WERI-Rb-1 (cell line): Measurements from ENCODE around the gene DTD1.
A peak's percentile ranks its signal among the peaks of the same experiment; 100 is the strongest.

Experiments
- DNase-seq: peaks from one replicate; pipeline ENCODE4 v3.0.0-alpha.2; 2020
- H3K27ac ChIP-seq: fragments of 250-450 bp; sonication (Bioruptor Pico); 2 replicates; pipeline ENCODE4 v1.5.1; 2020; ENCODE audit warnings: mild to moderate bottlenecking, moderate library complexity
- H3K27me3 ChIP-seq: fragments of 250-450 bp; sonication (Bioruptor Pico); 2 replicates; pipeline ENCODE4 v1.5.1; 2021; ENCODE audit warnings: mild to moderate bottlenecking, low read depth, moderate library complexity; ENCODE audit not compliant: insufficient read depth, severe bottlenecking
- H3K36me3 ChIP-seq: fragments of 250-450 bp; sonication (Bioruptor Pico); 2 replicates; pipeline ENCODE4 v1.5.1; 2020; ENCODE audit warnings: mild to moderate bottlenecking, moderate library complexity
- H3K4me3 ChIP-seq: 2 replicates; pipeline ENCODE4 v1.5.1; 2011; ENCODE audit warnings: low read depth, mild to moderate bottlenecking, control low read depth, low read length
- H3K9me3 ChIP-seq: fragments of 250-450 bp; sonication (Bioruptor Pico); 2 replicates; pipeline ENCODE4 v1.5.1; 2021; ENCODE audit warnings: mild to moderate bottlenecking, moderate library complexity; ENCODE audit not compliant: severe bottlenecking
- CTCF ChIP-seq: IDR thresholded peaks from 2 replicates; pipeline ENCODE4 v1.5.1; 2011; ENCODE audit warnings: low read depth, mild to moderate bottlenecking, control low read depth, inconsistent platforms, low read length

Gene DTD1

GRCh38 chr20:18621004-18621403 is 33.1 kb downstream of the DTD1 start:
- H3K27ac ChIP-seq = no peak overlapping the region
- TF ChIP-seq CTCF = no peak
- no peaks in the 10 kb centered on the region for H3K36me3 ChIP-seq
- H3K4me3 ChIP-seq = no peak overlapping the region
- H3K27me3 ChIP-seq = no peaks in the 10 kb centered on the region
- no peak for DNase-seq
- no peaks in the 10 kb centered on the region for H3K9me3 ChIP-seq

GRCh38 chr20:18623156-18623910 is 35.5 kb downstream of the DTD1 start:
- Histone ChIP-seq H3K9me3 (no peaks in the 10 kb centered on the region), H3K4me3 (no peak overlapping the region), H3K27ac (no peak overlapping the region), H3K36me3 (no peaks in the 10 kb centered on the region; the same call in 1 of the 2 replicates), H3K27me3 (no peaks in the 10 kb centered on the region)
- no peak for DNase-seq
- no peak for TF ChIP-seq CTCF

- Histone ChIP-seq H3K27me3 (no peaks in the 10 kb centered on the region), H3K27ac (no peak overlapping the region), H3K9me3 (no peaks in the 10 kb centered on the region), H3K36me3 (no peaks in the 10 kb centered on the region; the same call in 1 of the 2 replicates), H3K4me3 (no peak overlapping the region)
- TF ChIP-seq CTCF = no peak
- DNase-seq = no peak
Measured at GRCh38 chr20:18624948-18625347, 37.1 kb downstream of the DTD1 start.

- no peak overlapping the region for H3K4me3 ChIP-seq
- H3K9me3 ChIP-seq = no peaks in the 10 kb centered on the region
- no peak for DNase-seq
- no peak for TF ChIP-seq CTCF
- no peaks in the 10 kb centered on the region for H3K27me3 ChIP-seq
- no peak overlapping the region for H3K27ac ChIP-seq
- no peaks in the 10 kb centered on the region; the same call in 1 of the 2 replicates for H3K36me3 ChIP-seq
Measured at GRCh38 chr20:18625907-18626655, 38.2 kb downstream of the DTD1 start.

GRCh38 chr20:18628330-18628920 is 40.6 kb downstream of the DTD1 start:
- Histone ChIP-seq H3K4me3 (no peak overlapping the region), H3K36me3 (no peaks in the 10 kb centered on the region; the same call in 1 of the 2 replicates), H3K27me3 (no peaks in the 10 kb centered on the region), H3K9me3 (no peaks in the 10 kb centered on the region), H3K27ac (no peak overlapping the region)
- peak; percentile 93 for TF ChIP-seq CTCF
- DNase-seq = peak; percentile 51
